MG63 (cell line): ENCODE data around the gene ENHO. TPM values are rescaled to one million over a fixed set of nuclear protein-coding genes. Genes with fewer than 3 reads are reported as not detected.
"Not testable (repeated sequence)": the region's sequence is repeated elsewhere in the genome, so short reads cannot be mapped to it uniquely, and the experiment has no call there.

Experiments used
- DNase-seq: peaks from one replicate; pipeline ENCODE4 v3.0.0-alpha.2; 2020
- H3K27me3 ChIP-seq: fragments of 250-450 bp; sonication (Bioruptor Pico); 2 replicates; pipeline ENCODE4 v1.5.1; 2020; ENCODE audit warnings: mild to moderate bottlenecking, moderate library complexity
- H3K36me3 ChIP-seq: fragments of 250-450 bp; sonication (Bioruptor Pico); 2 replicates; pipeline ENCODE4 v1.5.1; 2020; ENCODE audit warnings: mild to moderate bottlenecking, moderate library complexity
- H3K4me3 ChIP-seq: fragments of 250-450 bp; sonication (Bioruptor Pico); 2 replicates; pipeline ENCODE4 v1.5.1; 2020; ENCODE audit warnings: mild to moderate bottlenecking, moderate library complexity
- H3K9me3 ChIP-seq: fragments of 250-450 bp; sonication (Bioruptor Pico); 2 replicates; pipeline ENCODE4 v1.5.1; 2020; ENCODE audit warnings: mild to moderate bottlenecking, moderate library complexity
- total RNA-seq: library from RNA; depleted of rRNA; stranded (reverse); fragments of >200 nt; shearing (Covaris generic); gene quantifications from 2 replicates; pipeline ENCODE4 v1.2.3, GENCODE V29; 2014; ENCODE audit warnings: low replicate concordance

ENHO gene
- total RNA-seq, 1 experiment from 2014 or later: 0.20 TPM

DNA sequence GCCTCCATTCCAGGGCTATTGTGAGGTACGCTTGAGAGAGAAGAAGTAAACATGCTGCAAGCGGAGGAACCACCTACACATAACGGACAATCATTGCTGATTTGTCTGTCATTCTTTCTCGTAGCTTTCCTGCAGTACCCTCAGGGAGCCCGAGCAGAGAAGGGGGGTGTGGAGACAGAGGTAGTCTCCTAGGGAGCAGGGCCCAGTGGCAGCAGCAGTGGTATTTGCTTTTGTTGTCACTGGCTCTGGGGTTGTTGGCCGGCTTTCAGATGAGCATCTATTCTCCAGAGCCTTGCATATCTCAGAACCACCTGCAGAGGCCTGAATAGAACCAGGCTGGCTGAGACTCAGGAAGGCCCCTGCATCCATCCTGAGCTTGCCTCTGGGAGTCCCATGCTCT lies 19.9 kb downstream of the ENHO start:
- no peaks in the 10 kb centered on the region for H3K36me3 ChIP-seq
- H3K4me3 ChIP-seq: no peak overlapping the region
- no peak for DNase-seq
- H3K9me3 ChIP-seq: no peaks in the 10 kb centered on the region
- no peaks in the 10 kb centered on the region for H3K27me3 ChIP-seq

DNA sequence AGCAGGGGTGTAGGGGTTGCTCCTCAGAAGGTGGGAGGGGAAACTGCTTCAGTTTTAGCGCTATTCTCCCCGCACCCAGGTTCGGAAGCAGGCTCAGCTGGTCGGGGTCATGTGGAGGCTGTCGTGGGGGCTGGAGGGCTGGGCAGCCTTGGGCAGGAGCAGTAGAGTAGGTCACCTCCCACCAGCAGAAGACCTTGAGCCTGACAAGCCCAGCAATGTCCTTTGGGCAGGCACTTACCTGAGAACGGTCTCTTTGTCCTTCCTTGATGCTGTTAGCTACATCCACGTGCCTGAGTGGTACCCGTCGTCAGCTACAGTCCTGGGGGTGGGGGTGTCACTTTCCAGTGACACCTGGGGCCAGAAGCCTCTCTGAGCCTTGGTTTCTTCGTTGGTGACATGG lies 20.3 kb downstream of the ENHO start:
- H3K4me3 ChIP-seq: no peak overlapping the region
- no peaks in the 10 kb centered on the region for H3K27me3 ChIP-seq
- H3K36me3 ChIP-seq: no peaks in the 10 kb centered on the region
- H3K9me3 ChIP-seq: no peaks in the 10 kb centered on the region
- DNase-seq: no peak

DNA sequence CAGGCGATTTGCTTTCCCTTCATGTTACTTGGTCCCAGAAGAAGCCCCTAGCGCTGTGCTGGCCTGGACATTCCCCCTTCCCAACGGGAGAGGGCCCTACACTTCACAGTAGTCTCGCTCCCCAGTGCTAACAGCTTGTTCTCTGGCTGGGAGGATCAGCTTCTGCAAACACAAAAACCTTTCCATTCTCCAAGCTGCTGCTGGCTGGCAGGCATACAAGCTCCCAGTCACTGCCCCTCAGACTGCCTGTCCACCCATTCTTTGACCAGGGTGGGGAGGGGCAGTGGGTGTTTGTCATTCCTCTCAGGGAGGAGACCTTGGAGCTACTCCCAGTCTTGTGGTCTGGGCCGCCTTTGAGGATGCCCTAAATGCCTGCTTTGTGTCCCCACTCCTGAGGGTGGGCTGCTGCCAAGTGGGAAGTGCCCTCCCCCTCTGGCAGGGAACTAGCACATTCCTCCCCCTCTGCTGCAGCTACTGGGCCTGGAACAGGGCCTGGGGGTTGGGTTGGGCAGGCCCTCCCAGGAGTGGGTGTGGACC lies 20.8 kb downstream of the ENHO start:
- Histone ChIP-seq H3K9me3 (no peaks in the 10 kb centered on the region), H3K4me3 (no peak overlapping the region), H3K36me3 (no peaks in the 10 kb centered on the region), H3K27me3 (no peaks in the 10 kb centered on the region)
- peak; percentile 85 for DNase-seq

DNA sequence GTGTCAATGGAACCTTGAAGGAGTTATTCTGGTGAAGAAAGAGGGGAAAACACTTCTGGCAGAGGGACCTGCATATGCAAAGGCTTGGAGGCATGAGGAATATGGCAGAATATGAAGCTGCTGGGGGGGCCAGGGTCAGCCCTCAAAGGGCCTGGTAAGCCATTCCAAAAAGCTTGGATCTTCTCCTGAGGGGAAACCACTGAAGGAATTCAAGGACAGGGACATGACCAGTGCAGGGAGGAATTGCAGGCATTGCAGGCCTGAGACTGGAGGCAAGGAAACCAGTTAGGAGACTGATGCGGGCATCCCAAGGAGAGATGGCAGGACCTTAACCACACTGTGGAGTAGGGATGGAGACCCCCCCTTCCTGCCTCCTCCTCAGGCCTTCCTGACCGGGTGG lies 21.4 kb downstream of the ENHO start:
- no peak overlapping the region for H3K4me3 ChIP-seq
- no peak for DNase-seq
- H3K27me3 ChIP-seq: no peaks in the 10 kb centered on the region
- H3K36me3 ChIP-seq: no peaks in the 10 kb centered on the region
- H3K9me3 ChIP-seq: no peaks in the 10 kb centered on the region

DNA sequence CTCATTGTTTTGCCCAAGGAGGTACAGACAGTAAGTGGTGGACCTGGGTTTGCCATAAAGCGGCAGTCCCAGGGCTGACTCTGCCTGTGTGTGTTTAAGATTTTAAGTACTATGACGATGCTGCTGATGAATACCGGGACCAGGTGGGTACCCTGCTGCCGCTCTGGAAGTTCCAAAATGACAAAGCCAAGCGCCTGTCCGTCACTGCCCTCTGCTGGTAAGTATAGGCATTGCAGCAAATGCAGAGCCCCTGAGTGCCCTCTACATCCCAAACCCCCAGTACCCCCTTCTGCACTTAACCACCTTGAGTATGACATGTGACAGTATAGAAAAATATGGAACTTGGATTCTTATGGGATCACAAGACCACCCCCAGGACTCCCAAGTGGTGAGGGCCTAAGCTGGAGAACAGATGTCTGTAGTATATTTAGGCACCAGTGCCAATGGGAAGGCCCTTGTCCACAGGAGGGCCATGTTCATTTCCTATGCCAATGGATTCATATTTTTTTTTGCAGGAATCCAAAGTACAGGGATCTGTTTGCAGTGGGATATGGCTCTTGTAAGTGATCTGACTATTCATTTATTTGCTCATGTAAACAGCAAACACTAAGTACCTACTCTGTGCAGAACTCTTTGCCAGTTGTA lies 22.0 kb downstream of the ENHO start:
- no peak for DNase-seq
- no peaks in the 10 kb centered on the region for H3K9me3 ChIP-seq
- H3K27me3 ChIP-seq: no peaks in the 10 kb centered on the region
- no peak overlapping the region for H3K4me3 ChIP-seq
- H3K36me3 ChIP-seq: no peaks in the 10 kb centered on the region

- Histone ChIP-seq H3K4me3 (no peak overlapping the region), H3K36me3 (no peaks in the 10 kb centered on the region), H3K27me3 (no peaks in the 10 kb centered on the region), H3K9me3 (no peaks in the 10 kb centered on the region)
- DNase-seq: no peak
Observed at GRCh38 chr9:34499076-34499475, 23.7 kb downstream of the ENHO start.

DNA sequence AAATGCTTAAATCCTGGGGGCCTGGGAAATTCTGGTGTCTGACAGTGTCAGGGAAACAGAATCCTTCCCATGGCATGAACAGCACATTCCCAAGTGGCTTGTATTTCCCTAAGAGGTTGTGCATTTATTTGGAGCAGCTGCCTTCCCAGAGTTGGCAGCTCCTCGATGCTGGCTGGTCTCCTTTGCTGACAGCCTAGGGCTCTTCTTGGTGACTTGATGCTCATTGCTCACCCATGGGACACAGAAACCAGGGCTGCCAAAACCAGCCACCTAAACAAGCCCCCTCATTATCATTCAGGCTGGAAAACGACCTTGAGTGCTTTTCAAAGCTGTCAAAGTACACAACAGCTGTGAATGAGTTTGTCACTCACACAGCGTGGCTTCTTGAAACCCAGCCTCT lies 24.2 kb downstream of the ENHO start:
- Histone ChIP-seq H3K36me3 (no peaks in the 10 kb centered on the region), H3K9me3 (no peaks in the 10 kb centered on the region), H3K27me3 (no peaks in the 10 kb centered on the region), H3K4me3 (no peak overlapping the region)
- DNase-seq: no peak

- DNase-seq: no peak
- no peaks in the 10 kb centered on the region for H3K27me3 ChIP-seq
- H3K4me3 ChIP-seq: no peak overlapping the region
Observed at GRCh38 chr9:34496149-34496712, 26.6 kb downstream of the ENHO start.

DNA sequence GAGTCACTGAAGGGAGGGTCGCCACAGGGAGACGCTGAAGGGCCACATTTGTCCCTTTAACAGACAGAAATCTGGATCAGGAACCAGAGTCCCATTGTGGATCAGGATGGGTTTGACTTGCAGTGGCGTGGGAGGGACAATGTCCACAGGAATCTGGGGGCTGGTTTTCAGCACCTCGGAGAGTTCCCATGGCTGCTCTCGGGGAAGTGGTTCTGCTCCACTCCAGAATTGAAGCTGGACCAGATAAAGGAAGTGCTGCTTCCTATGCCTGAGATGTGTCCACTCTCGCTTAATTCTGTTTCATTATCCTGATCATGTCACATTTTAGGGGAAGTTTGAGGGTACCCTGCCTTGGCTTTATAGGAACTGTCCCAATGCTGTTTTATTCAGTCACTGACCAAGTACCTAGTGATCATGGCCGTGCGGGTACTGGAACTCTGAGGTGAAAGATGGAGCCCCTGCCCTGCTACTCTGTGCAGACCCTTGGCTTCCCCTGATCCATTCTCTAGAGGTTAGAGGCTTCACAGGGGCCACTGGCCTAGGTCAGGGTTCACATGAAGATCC lies 28.7 kb downstream of the ENHO start:
- H3K4me3 ChIP-seq: no peak overlapping the region
- no peaks in the 10 kb centered on the region for H3K9me3 ChIP-seq
- peak; percentile 10 for DNase-seq
- H3K27me3 ChIP-seq: no peaks in the 10 kb centered on the region
- H3K36me3 ChIP-seq: no peaks in the 10 kb centered on the region

More at GRCh38 chr9:34496149-34496712, 26.6 kb downstream of the ENHO start:
- Histone ChIP-seq H3K36me3 (no peaks in the 10 kb centered on the region), H3K9me3 (no peaks in the 10 kb centered on the region)

DNA sequence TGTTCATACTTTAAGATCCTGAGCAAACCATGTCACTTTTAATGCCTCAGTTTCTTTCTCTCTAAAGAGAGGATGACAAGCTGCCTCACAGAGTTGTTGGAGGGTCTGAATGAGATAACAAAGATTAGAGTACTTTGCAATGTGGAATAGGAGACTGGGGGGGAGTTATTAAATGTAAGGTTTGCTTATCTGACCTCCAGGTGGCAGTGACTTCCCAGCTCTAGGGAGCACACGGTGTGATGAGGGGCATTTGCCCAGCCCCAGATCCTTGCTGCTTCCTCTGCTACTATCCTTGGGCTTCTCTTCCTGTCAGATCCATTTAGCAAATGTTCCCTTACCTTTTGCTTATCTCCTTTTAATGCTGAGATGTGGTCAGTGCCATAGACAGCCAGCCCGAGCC lies 30.7 kb downstream of the ENHO start:
- no peak for DNase-seq
- no peaks in the 10 kb centered on the region for H3K27me3 ChIP-seq
- no peak overlapping the region for H3K4me3 ChIP-seq
- H3K36me3 ChIP-seq: no peaks in the 10 kb centered on the region
- H3K9me3 ChIP-seq: no peaks in the 10 kb centered on the region

- H3K27me3 ChIP-seq: no peaks in the 10 kb centered on the region
- no peak overlapping the region for H3K4me3 ChIP-seq
- H3K36me3 ChIP-seq: no peaks in the 10 kb centered on the region
- H3K9me3 ChIP-seq: no peaks in the 10 kb centered on the region
- DNase-seq: no peak
Observed at GRCh38 chr9:34491596-34491995, 31.2 kb downstream of the ENHO start.

DNA sequence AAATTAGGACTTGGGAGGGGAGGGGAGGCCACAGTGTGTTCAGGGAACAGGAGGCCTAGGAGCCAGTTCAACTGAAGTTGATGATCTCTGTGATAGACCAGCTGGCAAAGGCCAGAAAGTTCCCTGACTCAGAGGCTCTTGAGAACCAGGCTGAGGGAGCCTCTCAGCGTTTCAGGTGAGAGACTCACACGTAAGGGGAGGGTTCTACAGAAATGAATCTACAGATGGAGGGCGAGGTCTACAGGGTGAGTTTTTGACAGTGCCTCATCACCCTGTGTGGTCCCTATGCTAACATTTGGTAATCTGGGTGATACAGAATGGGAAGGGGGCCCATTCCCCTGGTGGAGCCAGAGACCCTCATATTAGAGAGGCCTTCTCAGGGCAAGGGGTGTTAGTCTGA lies 32.0 kb downstream of the ENHO start:
- Histone ChIP-seq H3K36me3 (no peaks in the 10 kb centered on the region), H3K27me3 (no peaks in the 10 kb centered on the region), H3K9me3 (no peaks in the 10 kb centered on the region), H3K4me3 (no peak overlapping the region)
- DNase-seq: no peak

DNA sequence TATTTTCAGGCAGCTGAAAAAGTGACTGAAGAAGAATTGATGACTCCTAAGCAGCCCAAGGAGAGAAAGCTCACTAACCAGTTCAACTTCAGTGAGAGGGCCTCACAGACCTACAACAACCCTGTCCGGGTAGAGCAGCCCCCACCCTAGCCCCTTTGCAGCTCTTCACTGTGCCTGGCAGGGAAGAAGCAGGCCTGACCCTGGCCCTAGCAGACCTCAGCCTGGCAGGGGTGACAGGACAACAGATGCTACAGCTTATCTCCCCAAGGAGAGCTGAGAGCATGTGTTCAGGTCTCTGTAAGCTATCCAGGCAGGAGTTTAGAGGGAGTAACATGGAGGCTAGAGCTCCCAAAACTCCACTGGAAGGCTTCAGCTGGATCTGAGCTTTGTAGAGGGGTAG lies 32.4 kb downstream of the ENHO start:
- no peak for DNase-seq
- H3K4me3 ChIP-seq: no peak overlapping the region
- no peaks in the 10 kb centered on the region for H3K36me3 ChIP-seq
- H3K27me3 ChIP-seq: no peaks in the 10 kb centered on the region
- no peaks in the 10 kb centered on the region for H3K9me3 ChIP-seq

GRCh38 chr9:34486572-34486971 lies 36.2 kb downstream of the ENHO start:
- Histone ChIP-seq H3K27me3 (no peaks in the 10 kb centered on the region), H3K36me3 (no peaks in the 10 kb centered on the region), H3K9me3 (no peaks in the 10 kb centered on the region), H3K4me3 (no peak overlapping the region)
- DNase-seq: no peak

DNA sequence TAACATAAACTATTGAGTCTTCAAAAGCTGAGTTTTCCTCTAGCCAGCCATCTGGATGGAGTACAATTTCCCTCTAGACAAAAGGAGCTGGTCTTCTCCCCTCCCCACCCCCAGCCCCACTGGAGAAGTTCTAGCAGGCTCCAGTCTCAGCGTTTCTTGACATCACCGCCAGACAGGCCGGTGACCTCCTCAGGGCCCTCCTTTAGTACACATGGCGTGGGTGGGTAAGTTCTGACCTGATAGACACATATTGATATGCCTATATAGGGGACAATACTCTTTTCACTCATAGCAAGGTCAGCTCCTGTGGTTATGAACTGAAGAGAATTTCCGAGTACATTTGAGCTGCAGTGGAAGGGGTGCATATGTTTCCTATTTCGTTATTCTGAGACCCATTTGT lies 37.0 kb downstream of the ENHO start:
- H3K9me3 ChIP-seq: no peaks in the 10 kb centered on the region
- H3K4me3 ChIP-seq: no peak overlapping the region
- no peaks in the 10 kb centered on the region for H3K27me3 ChIP-seq
- H3K36me3 ChIP-seq: no peaks in the 10 kb centered on the region
- no peak for DNase-seq

DNA sequence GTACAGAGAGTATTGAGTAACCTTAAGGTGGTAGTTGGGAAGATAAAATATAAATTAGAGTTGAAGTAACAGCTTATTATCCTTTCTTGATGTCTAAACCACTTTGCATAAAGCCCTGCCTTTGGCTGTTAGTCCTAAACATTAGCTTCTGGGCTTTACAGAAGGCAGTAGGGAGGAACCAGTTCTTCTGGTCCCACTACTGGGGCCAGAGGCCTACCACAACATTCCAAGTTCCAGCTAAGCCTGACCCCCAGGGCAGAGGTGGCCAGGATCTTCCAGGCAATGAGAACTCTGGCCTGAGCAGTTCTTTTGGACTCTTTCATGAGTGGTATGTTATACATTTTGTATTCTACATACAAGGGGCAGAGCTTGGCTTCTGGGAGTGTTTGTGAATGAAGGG lies 38.1 kb downstream of the ENHO start:
- H3K9me3 ChIP-seq: no peaks in the 10 kb centered on the region

GRCh38 chr9:34482746-34483145 lies 40.0 kb downstream of the ENHO start:
- H3K36me3 ChIP-seq, H3K9me3 ChIP-seq, DNase-seq, H3K4me3 ChIP-seq, H3K27me3 ChIP-seq: not testable (repeated sequence)

More for the DNA sequence above, 38.1 kb downstream of the ENHO start:
- no peaks in the 10 kb centered on the region for H3K27me3 ChIP-seq
- DNase-seq: no peak
- H3K36me3 ChIP-seq: no peaks in the 10 kb centered on the region
- no peak overlapping the region for H3K4me3 ChIP-seq

- not testable (repeated sequence) for H3K36me3 ChIP-seq, H3K9me3 ChIP-seq, DNase-seq, H3K4me3 ChIP-seq, H3K27me3 ChIP-seq
Observed at GRCh38 chr9:34481620-34482019, 41.2 kb downstream of the ENHO start.
